GM12892 (cell line): ENCODE measurements around the gene EXD3.
"Not testable (repeated sequence)": the region's sequence is repeated elsewhere in the genome, so short reads cannot be mapped to it uniquely, and the experiment has no call there.

Experiments
- DNase-seq: peaks from one replicate; pipeline ENCODE4 v3.0.0; 2011; ENCODE audit not compliant: insufficient read length
- FAIRE-seq: peaks from 2 replicates; lab custom pipeline; 2011; peaks lifted over from hg19 to GRCh38; lab: Jason Lieb, UNC
- POLR2A ChIP-seq: IDR thresholded peaks from 2 replicates; pipeline ENCODE4 v1.6.1; 2011; ENCODE audit warnings: low read depth, low read length, control low read depth
- POLR2AphosphoS5 ChIP-seq: IDR thresholded peaks from 2 replicates; pipeline ENCODE4 v1.6.1; 2011; ENCODE audit warnings: low read depth, low read length, control low read depth
- TAF1 ChIP-seq: IDR thresholded peaks from 2 replicates; pipeline ENCODE4 v1.6.1; 2011; ENCODE audit warnings: low read depth, mild to moderate bottlenecking, control low read depth, low read length, borderline replicate concordance

Gene EXD3

DNA sequence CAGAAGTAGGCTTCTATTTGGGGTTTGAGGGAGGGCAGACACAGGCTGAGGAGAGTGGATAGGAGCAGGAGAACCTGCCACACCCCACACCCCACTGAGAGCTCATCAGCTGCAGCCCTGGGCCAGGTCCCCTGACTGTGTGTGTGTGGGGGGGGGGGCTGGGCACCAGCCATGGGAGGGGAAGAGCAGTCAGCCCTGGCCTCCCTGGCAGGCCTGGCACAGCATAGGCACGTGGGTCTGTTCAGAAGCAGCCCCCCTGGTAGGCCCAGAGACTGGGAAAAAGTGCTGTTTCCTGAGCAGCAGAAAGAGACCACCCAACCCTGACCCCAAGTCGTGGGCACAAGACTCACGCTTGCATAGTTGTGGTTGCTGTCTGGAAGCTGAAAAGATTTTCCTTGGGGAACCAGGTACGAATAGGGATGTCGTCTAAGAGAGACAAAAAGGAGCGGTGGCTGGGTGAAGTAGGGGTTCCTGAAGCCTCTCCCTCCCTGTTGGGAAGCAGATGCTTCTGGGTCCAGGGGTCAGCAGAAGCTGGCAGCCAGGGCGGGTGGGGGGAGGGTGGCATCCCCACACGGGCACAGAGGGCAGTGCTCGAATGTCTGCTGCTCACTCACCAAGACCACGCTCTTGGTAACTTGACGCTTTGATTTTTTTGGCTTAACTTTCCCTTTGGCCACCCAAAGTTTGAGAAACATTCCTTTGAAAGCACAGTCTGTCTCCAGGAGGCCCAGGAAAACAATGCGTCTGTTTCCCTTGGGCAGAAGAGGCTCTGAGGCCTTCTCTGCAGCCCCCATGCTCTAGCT, 33.3 kb upstream of the EXD3 start:
- no peak for FAIRE-seq
- TF ChIP-seq TAF1, result no peak
- no peak for DNase-seq

DNA sequence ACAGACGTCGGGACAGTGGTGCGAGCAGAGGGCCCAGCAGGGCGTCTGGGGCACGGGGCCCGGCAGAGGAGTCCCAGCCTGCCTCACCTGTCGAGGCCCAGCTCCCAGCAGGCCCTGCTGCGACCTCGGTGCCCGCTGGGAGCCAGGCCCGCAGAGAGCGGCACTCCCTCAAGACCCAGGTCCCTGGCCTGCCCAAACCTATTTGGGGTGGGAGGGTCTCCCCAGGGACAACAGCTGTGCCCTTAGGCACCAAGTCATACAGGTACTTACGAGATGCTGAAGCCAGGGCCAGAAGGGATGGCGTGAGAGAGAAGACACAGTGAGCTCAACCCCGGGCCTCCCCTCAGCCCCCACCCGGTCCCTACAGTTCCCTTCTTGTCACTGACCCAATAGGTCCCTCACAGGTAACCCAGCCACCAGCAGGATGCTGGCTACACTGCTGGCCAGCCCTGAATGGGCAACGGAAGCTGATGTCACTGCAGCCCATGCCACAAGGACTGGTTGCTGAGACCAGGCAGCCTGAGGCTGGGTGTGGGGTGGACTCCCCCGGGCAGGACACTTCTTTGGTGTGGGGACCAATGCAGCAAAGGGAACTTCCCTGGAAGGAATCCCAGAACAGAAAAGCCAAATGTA, 32.5 kb upstream of the EXD3 start:
- TF ChIP-seq POLR2AphosphoS5 (no peak), POLR2A (no peak), TAF1 (no peak)
- DNase-seq (no peak), FAIRE-seq (no peak)

DNA sequence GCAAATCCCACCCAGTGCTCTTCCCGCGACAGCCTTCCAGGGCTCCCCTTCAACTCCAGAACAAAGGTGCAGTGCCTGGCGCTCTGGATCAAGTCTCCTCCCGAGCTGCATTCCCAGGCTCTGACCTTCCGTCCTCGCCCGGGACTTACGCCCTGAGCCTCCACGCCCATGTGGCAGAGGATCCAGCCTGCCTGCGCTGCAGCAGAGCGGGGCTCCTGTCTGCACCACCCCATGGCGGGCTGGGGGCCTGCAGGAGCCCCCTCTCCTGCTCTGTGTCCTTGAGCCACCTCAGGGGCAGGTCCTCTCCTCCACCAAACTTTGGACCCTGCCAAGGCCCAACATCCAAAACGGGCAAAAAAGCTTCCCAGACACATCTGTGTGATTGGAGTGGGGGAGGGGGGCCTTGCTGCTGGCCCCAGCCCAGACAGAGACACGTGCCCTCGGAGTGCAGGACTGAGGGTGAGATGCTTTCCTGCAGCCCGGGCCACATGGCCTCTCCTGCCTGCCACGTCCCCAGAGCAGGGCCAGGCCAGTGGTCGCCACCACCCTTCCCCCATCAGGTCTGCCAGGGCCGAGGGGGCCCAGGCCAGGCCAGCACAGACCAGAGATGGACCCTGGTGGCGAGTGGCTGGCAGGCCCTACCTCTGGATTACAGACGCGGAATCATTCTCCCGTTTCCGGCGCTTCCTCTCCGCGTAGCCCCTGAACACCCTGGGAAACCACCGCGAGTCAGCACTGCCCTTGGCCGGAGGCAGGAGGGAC, 31.8 kb upstream of the EXD3 start:
- FAIRE-seq (no peak), DNase-seq (no peak)
- TF ChIP-seq TAF1, result no peak
- no peak for TF ChIP-seq POLR2A
- TF ChIP-seq POLR2AphosphoS5, result no peak

DNA sequence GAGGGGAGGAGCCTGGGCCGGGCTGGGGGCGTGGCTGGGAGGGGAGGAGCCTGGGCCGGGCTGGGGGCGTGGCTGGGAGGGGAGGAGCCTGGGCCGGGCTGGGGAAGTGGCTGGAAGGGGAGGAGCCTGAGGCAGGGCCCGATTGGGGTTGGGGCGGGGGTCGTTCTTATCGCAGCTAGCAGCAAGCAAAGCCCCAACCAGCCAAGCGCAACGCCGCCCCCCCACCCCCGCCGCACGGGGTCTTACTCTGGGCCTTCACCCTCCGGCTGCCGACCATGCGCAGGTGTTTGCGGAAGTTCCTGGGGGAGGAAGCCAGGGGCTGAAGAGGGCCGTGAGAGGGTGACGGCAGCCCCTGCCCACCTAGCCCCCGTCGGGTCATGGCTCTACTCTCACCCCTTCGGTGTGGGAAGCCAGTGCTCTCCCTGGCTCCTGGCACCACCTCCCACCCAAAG, 31.2 kb upstream of the EXD3 start:
- FAIRE-seq (peak; percentile 42), DNase-seq (peak; percentile 70)
- no peak; the same call in 1 of the 2 replicates for TF ChIP-seq POLR2A
- TF ChIP-seq POLR2AphosphoS5, result 0 out of 2 replicates have a peak, but pooled peaks have one; percentile 21
- no peak for TF ChIP-seq TAF1

DNA sequence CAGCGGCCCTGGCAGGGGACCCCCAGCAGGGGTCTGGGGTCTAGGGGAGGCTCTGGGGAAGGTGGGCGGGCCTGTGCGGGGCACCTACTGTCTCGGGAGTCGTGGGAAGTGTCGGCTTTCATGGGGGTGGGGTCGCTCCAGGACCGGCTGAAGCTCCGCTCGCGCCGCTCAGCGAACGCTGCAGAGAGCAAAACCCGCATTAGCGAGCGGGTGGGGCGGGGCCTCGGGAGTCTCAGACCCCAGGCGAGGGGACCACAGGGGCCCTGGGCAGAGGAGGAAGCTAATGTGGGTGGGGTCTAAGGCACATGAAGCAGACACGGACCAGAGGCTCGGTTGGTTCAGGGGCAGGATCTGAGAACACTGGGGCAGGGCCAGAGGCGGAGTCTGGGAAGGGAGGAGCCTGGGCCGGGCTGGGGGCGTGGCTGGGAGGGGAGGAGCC, 30.7 kb upstream of the EXD3 start:
- FAIRE-seq, result no peak
- DNase-seq, result peak; percentile 85
- TF ChIP-seq POLR2AphosphoS5 (no peak), TAF1 (no peak), POLR2A (peak; percentile 16; the same call in 1 of the 2 replicates)

DNA sequence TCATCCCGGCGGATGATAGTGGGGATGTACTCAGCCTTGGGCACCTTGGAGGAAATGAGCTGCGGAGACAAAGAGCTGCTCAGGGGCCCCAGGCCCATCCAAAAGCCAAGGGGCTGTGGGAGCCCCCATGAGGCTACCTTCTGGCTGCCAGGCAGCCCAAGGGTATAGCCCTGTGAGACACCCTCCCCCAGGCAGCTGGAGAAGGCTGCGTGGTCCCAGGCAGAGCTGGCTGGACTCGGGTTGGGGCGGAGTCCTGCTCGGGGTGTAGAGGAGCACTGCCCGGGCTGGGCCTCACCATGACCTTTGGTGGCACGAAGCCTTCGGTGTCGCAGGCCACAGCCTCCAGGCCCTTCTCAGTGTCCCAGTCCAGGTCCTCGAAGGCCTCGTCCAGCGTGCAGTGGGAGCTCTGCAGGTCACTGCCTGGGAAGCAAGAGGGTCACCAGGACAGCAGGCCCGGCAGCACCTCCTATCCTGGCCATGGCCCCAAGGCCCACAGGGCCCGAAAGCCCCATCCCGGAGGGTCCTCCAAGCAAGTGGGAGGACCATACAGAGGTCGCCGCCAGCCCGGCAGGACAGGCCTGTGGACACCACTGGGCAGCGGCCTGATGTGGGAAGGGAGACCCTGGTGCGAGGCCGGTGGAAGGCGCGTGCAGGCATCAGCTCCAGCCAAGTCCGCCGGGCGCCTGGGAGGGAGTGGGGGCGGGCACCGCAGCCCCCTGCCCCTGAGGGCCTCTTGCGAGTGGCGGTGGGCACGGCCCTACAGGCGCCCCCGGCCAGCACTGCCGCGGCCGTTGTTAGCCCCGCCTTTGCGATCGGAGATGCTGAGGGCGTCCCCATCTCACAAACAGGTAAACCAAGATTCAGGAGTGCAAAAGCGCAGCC, 30.0 kb upstream of the EXD3 start:
- FAIRE-seq, result no peak
- TF ChIP-seq POLR2AphosphoS5 (no peak), POLR2A (no peak), TAF1 (no peak)
- DNase-seq, result no peak

DNA sequence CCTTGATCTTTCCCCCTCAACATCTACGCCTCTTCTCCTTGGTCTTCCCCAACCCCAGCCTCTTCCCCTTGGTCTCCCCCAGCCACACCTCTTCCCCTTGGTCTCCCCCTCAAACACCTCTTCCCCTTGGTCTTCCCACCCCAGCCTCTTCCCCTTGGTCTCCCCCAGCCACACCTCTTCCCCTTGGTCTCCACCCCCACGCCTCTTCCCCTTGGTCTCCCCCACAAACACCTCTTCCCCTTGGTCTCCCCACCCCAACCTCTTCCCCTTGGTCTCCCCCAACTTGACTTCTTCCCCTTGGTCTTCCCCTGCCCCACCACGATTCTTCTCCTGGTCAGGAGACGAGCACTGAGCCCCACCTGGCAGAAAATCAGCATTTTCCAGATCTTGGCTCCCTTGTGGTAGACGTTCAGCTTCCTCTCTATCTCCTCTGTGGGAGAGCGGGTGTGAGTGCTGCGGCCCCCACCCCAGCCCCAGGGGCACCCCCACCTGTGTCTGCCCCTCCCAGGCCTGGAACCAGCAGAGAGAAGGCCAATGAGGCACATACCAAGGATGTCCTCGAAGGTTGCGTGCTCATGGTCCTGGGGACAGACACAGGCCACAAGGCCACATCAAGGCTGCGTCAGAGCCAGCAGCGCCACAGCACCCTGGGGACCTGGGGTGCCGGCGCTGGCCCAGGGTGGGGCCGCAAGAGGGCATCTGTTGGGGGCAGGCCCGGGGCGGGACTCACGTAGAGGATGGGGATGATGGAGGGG, 29.2 kb upstream of the EXD3 start:
- FAIRE-seq, result no peak
- TF ChIP-seq TAF1 (no peak), POLR2AphosphoS5 (no peak), POLR2A (no peak)
- DNase-seq, result no peak

DNA sequence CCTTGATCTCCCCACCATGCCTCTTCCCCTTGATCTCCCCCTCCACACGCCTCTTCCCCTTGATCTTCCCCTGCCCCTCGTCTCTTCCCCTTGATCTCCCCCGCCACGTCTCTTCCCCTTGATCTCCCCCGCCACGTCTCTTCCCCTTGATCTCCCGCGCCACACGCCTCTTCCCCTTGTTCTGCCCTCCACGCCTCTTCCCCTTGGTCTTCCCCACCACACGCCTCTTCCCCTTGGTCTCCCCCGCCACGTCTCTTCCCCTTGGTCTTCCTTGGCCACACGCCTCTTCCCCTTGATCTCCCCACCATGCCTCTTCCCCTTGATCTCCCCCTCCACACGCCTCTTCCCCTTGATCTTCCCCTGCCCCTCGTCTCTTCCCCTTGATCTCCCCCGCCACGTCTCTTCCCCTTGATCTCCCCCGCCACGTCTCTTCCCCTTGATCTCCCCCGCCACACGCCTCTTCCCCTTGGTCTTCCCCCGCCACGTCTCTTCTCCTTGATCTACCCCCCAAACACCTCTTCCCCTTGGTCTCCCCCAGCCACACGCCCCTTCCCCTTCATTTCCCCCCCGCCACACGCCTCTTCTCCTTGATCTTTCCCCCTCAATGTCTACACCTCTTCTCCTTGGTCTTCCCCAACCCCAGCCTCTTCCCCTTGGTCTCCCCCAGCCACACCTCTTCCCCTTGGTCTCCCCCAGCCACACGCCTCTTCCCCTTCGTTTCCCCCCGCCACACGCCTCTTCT, 28.5 kb upstream of the EXD3 start:
- not testable (repeated sequence) for DNase-seq, FAIRE-seq

DNA sequence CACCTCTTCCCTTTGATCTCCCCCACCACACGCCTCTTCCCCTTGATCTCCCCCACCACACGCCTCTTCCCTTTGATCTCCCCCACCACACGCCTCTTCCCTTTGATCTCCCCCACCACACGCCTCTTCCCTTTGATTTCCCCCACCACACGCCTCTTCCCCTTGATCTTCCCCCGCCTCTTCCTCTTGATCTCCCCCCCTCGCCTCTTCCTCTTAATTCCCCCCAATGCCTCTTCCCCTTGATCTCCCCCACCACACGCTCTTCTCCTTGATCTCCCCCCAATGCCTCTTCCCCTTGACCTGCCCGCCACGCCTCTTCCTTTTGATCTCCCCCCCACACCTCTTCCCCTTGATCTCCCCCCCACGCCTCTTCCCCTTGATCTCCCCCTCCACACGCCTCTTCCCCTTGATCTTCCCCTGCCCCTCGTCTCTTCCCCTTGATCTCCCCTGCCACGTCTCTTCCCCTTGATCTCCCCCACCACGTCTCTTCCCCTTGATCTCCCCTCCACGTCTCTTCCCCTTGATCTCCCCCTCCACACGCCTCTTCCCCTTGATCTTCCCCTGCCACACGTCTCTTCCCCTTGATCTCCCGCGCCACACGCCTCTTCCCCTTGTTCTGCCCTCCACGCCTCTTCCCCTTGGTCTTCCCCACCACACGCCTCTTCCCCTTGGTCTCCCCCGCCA, 27.7 kb upstream of the EXD3 start:
- not testable (repeated sequence) for FAIRE-seq, DNase-seq

DNA sequence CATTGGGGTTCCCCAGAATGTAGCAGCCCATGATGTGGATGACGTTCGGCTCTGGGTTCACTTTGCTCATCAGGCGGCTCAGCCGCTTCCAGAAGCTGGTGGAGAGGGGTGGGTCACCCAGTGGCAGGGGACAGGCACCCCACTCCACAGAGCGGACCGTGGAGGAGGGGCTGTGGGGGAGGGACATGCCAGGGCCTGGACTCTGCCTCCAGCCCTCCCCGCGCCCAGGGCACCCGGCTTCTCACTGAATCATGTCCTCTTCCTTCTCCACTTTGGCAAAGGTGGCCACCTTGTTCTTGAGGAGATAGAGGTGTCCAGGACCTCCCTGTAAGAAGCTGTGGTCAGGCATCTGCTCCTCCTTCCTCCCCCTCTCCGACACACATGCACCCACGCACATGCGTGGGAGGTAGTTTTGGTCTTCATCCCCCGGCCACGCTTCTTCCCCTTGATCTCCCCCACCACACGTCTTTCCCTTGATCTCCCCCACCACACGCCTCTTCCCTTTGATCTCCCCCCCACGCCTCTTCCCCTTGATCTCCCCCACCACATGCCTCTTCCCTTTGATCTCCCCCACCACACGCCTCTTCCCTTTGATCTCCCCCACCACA, 27.1 kb upstream of the EXD3 start:
- TF ChIP-seq POLR2AphosphoS5 (0 out of 2 replicates have a peak, but pooled peaks have one; percentile 16), POLR2A (no peak)
- FAIRE-seq (no peak), DNase-seq (no peak)
